Measurements from ENCODE around the gene ATAD5.
"Not testable (repeated sequence)": the region's sequence is repeated elsewhere in the genome, so short reads cannot be mapped to it uniquely, and the experiment has no call there.

The ATAD5 gene

GRCh38 chr17:30808785-30809286 is 22.9 kb upstream of the ATAD5 start:
- peak overlapping the region in 1 of 2 donors; percentile 13 for H3K4me3 ChIP-seq (ENCODE audit: low read depth in 1 of 2, low read length in 2 of 2)
- H3K9ac ChIP-seq (ENCODE audit: low read depth in 1 of 2, low read length in 2 of 2) = no peak overlapping the region
- H3K27me3 ChIP-seq (ENCODE audit: control insufficient read depth in 1 of 2, insufficient read depth in 2 of 2, low read length in 2 of 2) = no peaks in the 10 kb centered on the region
- peaks cover 0 to 6% of the 10 kb centered on the region in 2 donors for H3K36me3 ChIP-seq (ENCODE audit: control insufficient read depth in 1 of 2, insufficient read depth in 2 of 2, low read length in 2 of 2)
- no peaks in the 10 kb centered on the region for H3K9me3 ChIP-seq (ENCODE audit: control insufficient read depth in 1 of 2, low read length in 2 of 2)
- H3K4me1 ChIP-seq (ENCODE audit: control insufficient read depth in 1 of 2, insufficient read depth in 2 of 2, low read length in 2 of 2) = peaks cover 0 to 14% of the 10 kb centered on the region in 2 donors
- peak overlapping the region; percentile 30 for H3K27ac ChIP-seq (ENCODE audit: low read depth, low read length)

- Histone ChIP-seq H3K27ac (ENCODE audit: low read depth, low read length) (peak overlapping the region; percentile 30), H3K4me1 (ENCODE audit: control insufficient read depth in 1 of 2, insufficient read depth in 2 of 2, low read length in 2 of 2) (peaks cover 0 to 14% of the 10 kb centered on the region in 2 donors), H3K9ac (ENCODE audit: low read depth in 1 of 2, low read length in 2 of 2) (no peak overlapping the region)
Measured at GRCh38 chr17:30809867-30810266, 21.9 kb upstream of the ATAD5 start.

GRCh38 chr17:30812218-30813177 is 19.3 kb upstream of the ATAD5 start:
- peaks cover 0 to 11% of the 10 kb centered on the region in 2 donors for H3K36me3 ChIP-seq (ENCODE audit: control insufficient read depth in 1 of 2, insufficient read depth in 2 of 2, low read length in 2 of 2)
- no peak overlapping the region for H3K4me3 ChIP-seq (ENCODE audit: low read depth in 1 of 2, low read length in 2 of 2)
- peaks cover 0 to 14% of the 10 kb centered on the region in 2 donors for H3K4me1 ChIP-seq (ENCODE audit: control insufficient read depth in 1 of 2, insufficient read depth in 2 of 2, low read length in 2 of 2)
- no peak overlapping the region for H3K27ac ChIP-seq (ENCODE audit: low read depth, low read length)
- H3K9ac ChIP-seq (ENCODE audit: low read depth in 1 of 2, low read length in 2 of 2) = no peak overlapping the region
- no peaks in the 10 kb centered on the region for H3K9me3 ChIP-seq (ENCODE audit: control insufficient read depth in 1 of 2, low read length in 2 of 2)
- no peaks in the 10 kb centered on the region for H3K27me3 ChIP-seq (ENCODE audit: control insufficient read depth in 1 of 2, insufficient read depth in 2 of 2, low read length in 2 of 2)

More at GRCh38 chr17:30809867-30810266, 21.9 kb upstream of the ATAD5 start:
- no peak overlapping the region for H3K4me3 ChIP-seq (ENCODE audit: low read depth in 1 of 2, low read length in 2 of 2)
- H3K9me3 ChIP-seq (ENCODE audit: control insufficient read depth in 1 of 2, low read length in 2 of 2) = no peaks in the 10 kb centered on the region
- H3K27me3 ChIP-seq (ENCODE audit: control insufficient read depth in 1 of 2, insufficient read depth in 2 of 2, low read length in 2 of 2) = no peaks in the 10 kb centered on the region
- peaks cover 0 to 5% of the 10 kb centered on the region in 2 donors for H3K36me3 ChIP-seq (ENCODE audit: control insufficient read depth in 1 of 2, insufficient read depth in 2 of 2, low read length in 2 of 2)

- not testable (repeated sequence) for H3K9ac ChIP-seq (ENCODE audit: low read depth in 1 of 2, low read length in 2 of 2); H3K9me3 ChIP-seq (ENCODE audit: control insufficient read depth in 1 of 2, low read length in 2 of 2); H3K27me3 ChIP-seq (ENCODE audit: control insufficient read depth in 1 of 2, insufficient read depth in 2 of 2, low read length in 2 of 2); H3K27ac ChIP-seq (ENCODE audit: low read depth, low read length); H3K4me3 ChIP-seq (ENCODE audit: low read depth in 1 of 2, low read length in 2 of 2)
- H3K4me1 ChIP-seq (ENCODE audit: control insufficient read depth in 1 of 2, insufficient read depth in 2 of 2, low read length in 2 of 2) = peaks cover 0 to 13% of the 10 kb centered on the region in 2 donors
- peaks cover 0 to 11% of the 10 kb centered on the region in 2 donors for H3K36me3 ChIP-seq (ENCODE audit: control insufficient read depth in 1 of 2, insufficient read depth in 2 of 2, low read length in 2 of 2)
Measured at GRCh38 chr17:30814236-30814635, 17.5 kb upstream of the ATAD5 start.

GRCh38 chr17:30814860-30815259 is 16.9 kb upstream of the ATAD5 start:
- not testable (repeated sequence) for H3K27ac ChIP-seq (ENCODE audit: low read depth, low read length); H3K9ac ChIP-seq (ENCODE audit: low read depth in 1 of 2, low read length in 2 of 2); H3K4me1 ChIP-seq (ENCODE audit: control insufficient read depth in 1 of 2, insufficient read depth in 2 of 2, low read length in 2 of 2); H3K4me3 ChIP-seq (ENCODE audit: low read depth in 1 of 2, low read length in 2 of 2); H3K27me3 ChIP-seq (ENCODE audit: control insufficient read depth in 1 of 2, insufficient read depth in 2 of 2, low read length in 2 of 2); H3K9me3 ChIP-seq (ENCODE audit: control insufficient read depth in 1 of 2, low read length in 2 of 2)
- peaks cover 0 to 11% of the 10 kb centered on the region in 2 donors for H3K36me3 ChIP-seq (ENCODE audit: control insufficient read depth in 1 of 2, insufficient read depth in 2 of 2, low read length in 2 of 2)

GRCh38 chr17:30816165-30816564 is 15.6 kb upstream of the ATAD5 start:
- Histone ChIP-seq H3K4me1 (ENCODE audit: control insufficient read depth in 1 of 2, insufficient read depth in 2 of 2, low read length in 2 of 2) (peaks cover 7 to 8% of the 10 kb centered on the region in 2 donors), H3K9me3 (ENCODE audit: control insufficient read depth in 1 of 2, low read length in 2 of 2) (no peaks in the 10 kb centered on the region), H3K27ac (ENCODE audit: low read depth, low read length) (no peak overlapping the region), H3K27me3 (ENCODE audit: control insufficient read depth in 1 of 2, insufficient read depth in 2 of 2, low read length in 2 of 2) (no peaks in the 10 kb centered on the region), H3K36me3 (ENCODE audit: control insufficient read depth in 1 of 2, insufficient read depth in 2 of 2, low read length in 2 of 2) (peaks cover 0 to 8% of the 10 kb centered on the region in 2 donors), H3K4me3 (ENCODE audit: low read depth in 1 of 2, low read length in 2 of 2) (no peak overlapping the region), H3K9ac (ENCODE audit: low read depth in 1 of 2, low read length in 2 of 2) (no peak overlapping the region)

- H3K9me3 ChIP-seq (ENCODE audit: control insufficient read depth in 1 of 2, low read length in 2 of 2) = no peaks in the 10 kb centered on the region
- no peak overlapping the region for H3K27ac ChIP-seq (ENCODE audit: low read depth, low read length)
- peaks cover 0 to 5% of the 10 kb centered on the region in 2 donors for H3K36me3 ChIP-seq (ENCODE audit: control insufficient read depth in 1 of 2, insufficient read depth in 2 of 2, low read length in 2 of 2)
- H3K27me3 ChIP-seq (ENCODE audit: control insufficient read depth in 1 of 2, insufficient read depth in 2 of 2, low read length in 2 of 2) = no peaks in the 10 kb centered on the region
- no peak overlapping the region for H3K9ac ChIP-seq (ENCODE audit: low read depth in 1 of 2, low read length in 2 of 2)
- peaks cover 4 to 24% of the 10 kb centered on the region in 2 donors for H3K4me1 ChIP-seq (ENCODE audit: control insufficient read depth in 1 of 2, insufficient read depth in 2 of 2, low read length in 2 of 2)
- H3K4me3 ChIP-seq (ENCODE audit: low read depth in 1 of 2, low read length in 2 of 2) = peak overlapping the region in 1 of 2 donors; percentile 0
Measured at GRCh38 chr17:30819971-30820705, 11.6 kb upstream of the ATAD5 start.

- H3K4me3 ChIP-seq (ENCODE audit: low read depth in 1 of 2, low read length in 2 of 2) = peak overlapping the region; percentile 6 to 35
- peaks cover 12 to 24% of the 10 kb centered on the region in 2 donors for H3K4me1 ChIP-seq (ENCODE audit: control insufficient read depth in 1 of 2, insufficient read depth in 2 of 2, low read length in 2 of 2)
- no peak overlapping the region for H3K27ac ChIP-seq (ENCODE audit: low read depth, low read length)
- no peak overlapping the region for H3K9ac ChIP-seq (ENCODE audit: low read depth in 1 of 2, low read length in 2 of 2)
- no peaks in the 10 kb centered on the region for H3K36me3 ChIP-seq (ENCODE audit: control insufficient read depth in 1 of 2, insufficient read depth in 2 of 2, low read length in 2 of 2)
- H3K9me3 ChIP-seq (ENCODE audit: control insufficient read depth in 1 of 2, low read length in 2 of 2) = no peaks in the 10 kb centered on the region
- H3K27me3 ChIP-seq (ENCODE audit: control insufficient read depth in 1 of 2, insufficient read depth in 2 of 2, low read length in 2 of 2) = no peaks in the 10 kb centered on the region
Measured at GRCh38 chr17:30821871-30822723, 9.7 kb upstream of the ATAD5 start.

GRCh38 chr17:30822919-30823318 is 8.8 kb upstream of the ATAD5 start:
- H3K27me3 ChIP-seq (ENCODE audit: control insufficient read depth in 1 of 2, insufficient read depth in 2 of 2, low read length in 2 of 2); H3K9ac ChIP-seq (ENCODE audit: low read depth in 1 of 2, low read length in 2 of 2); H3K27ac ChIP-seq (ENCODE audit: low read depth, low read length); H3K9me3 ChIP-seq (ENCODE audit: control insufficient read depth in 1 of 2, low read length in 2 of 2); H3K36me3 ChIP-seq (ENCODE audit: control insufficient read depth in 1 of 2, insufficient read depth in 2 of 2, low read length in 2 of 2): not testable (repeated sequence)
- Histone ChIP-seq H3K4me1 (ENCODE audit: control insufficient read depth in 1 of 2, insufficient read depth in 2 of 2, low read length in 2 of 2) (peaks cover 12 to 24% of the 10 kb centered on the region in 2 donors), H3K4me3 (ENCODE audit: low read depth in 1 of 2, low read length in 2 of 2) (peak overlapping the region in 1 of 2 donors; percentile 89)
